Measurements from ENCODE around the gene CDRT15.
"Not testable (repeated sequence)": the region's sequence is repeated elsewhere in the genome, so short reads cannot be mapped to it uniquely, and the experiment has no call there.

CDRT15 gene

GRCh38 chr17:14236762-14237161 is at the start of gene CDRT15:
CDRT15 (minus strand) TSS chr17:14236862; CDS start chr17:14236833, 29 bp downstream.
- DNase-seq = not testable (repeated sequence)

- DNase-seq = peak; percentile 39
These were observed 46.1 kb upstream of the CDRT15 start for GRCh38 chr17:14282726-14283125.

- DNase-seq = no peak
These were observed 44.9 kb upstream of the CDRT15 start for GRCh38 chr17:14281530-14281929.

- DNase-seq = no peak
These were observed 40.0 kb upstream of the CDRT15 start for GRCh38 chr17:14276535-14277250.

- DNase-seq = no peak
These were observed 33.8 kb upstream of the CDRT15 start for GRCh38 chr17:14270508-14270907.

GRCh38 chr17:14269473-14269872 is 32.8 kb upstream of the CDRT15 start:
- no peak for DNase-seq

GRCh38 chr17:14268264-14268663 is 31.6 kb upstream of the CDRT15 start:
- DNase-seq = no peak

GRCh38 chr17:14261406-14261805 is 24.7 kb upstream of the CDRT15 start:
- no peak for DNase-seq

GRCh38 chr17:14245629-14246028 is 9.0 kb upstream of the CDRT15 start:
- DNase-seq = no peak

GRCh38 chr17:14245002-14245401 is 8.3 kb upstream of the CDRT15 start:
- DNase-seq = no peak

- DNase-seq = not testable (repeated sequence)
These were observed 2.6 kb upstream of the CDRT15 start for GRCh38 chr17:14239271-14239670.

GRCh38 chr17:14236032-14236431 is 630 bp downstream of the CDRT15 start:
- not testable (repeated sequence) for DNase-seq

GRCh38 chr17:14235047-14235446 is 1.6 kb downstream of the CDRT15 start:
- not testable (repeated sequence) for DNase-seq

- not testable (repeated sequence) for DNase-seq
These were observed 5.5 kb downstream of the CDRT15 start for GRCh38 chr17:14231187-14231586.

GRCh38 chr17:14228903-14229302 is 7.8 kb downstream of the CDRT15 start:
- no peak for DNase-seq

- DNase-seq = no peak
These were observed 9.6 kb downstream of the CDRT15 start for GRCh38 chr17:14227052-14227451.

- DNase-seq = no peak
These were observed 11.2 kb downstream of the CDRT15 start for GRCh38 chr17:14225254-14225980.

GRCh38 chr17:14222611-14223010 is 14.1 kb downstream of the CDRT15 start:
- no peak for DNase-seq

- DNase-seq = no peak
These were observed 22.4 kb downstream of the CDRT15 start for GRCh38 chr17:14214271-14214670.

- DNase-seq = no peak
These were observed 24.3 kb downstream of the CDRT15 start for GRCh38 chr17:14212401-14212800.

- no peak for DNase-seq
These were observed 24.9 kb downstream of the CDRT15 start for GRCh38 chr17:14211801-14212200.

GRCh38 chr17:14211246-14211645 is 25.4 kb downstream of the CDRT15 start:
- no peak for DNase-seq

GRCh38 chr17:14209215-14209614 is 27.4 kb downstream of the CDRT15 start:
- no peak for DNase-seq

GRCh38 chr17:14207791-14208190 is 28.9 kb downstream of the CDRT15 start:
- no peak for DNase-seq

Measured in DMS79 treated with DMSO at 0.1 percent for 48 hours (cell line).